DND-41 (cell line): Measurements from ENCODE around the gene OR1D5.

Experiments
- EZH2 ChIP-seq: IDR thresholded peaks from 3 replicates; pipeline ENCODE4 v1.6.1; 2012; ENCODE audit warnings: borderline replicate concordance, low read depth, mild to moderate bottlenecking, moderate library complexity, low read length, inconsistent platforms; ENCODE audit not compliant: severe bottlenecking
- TF ChIP-seq, protein P1 (sequence below): IDR thresholded peaks from 2 replicates; pipeline ENCODE4 v1.5.1; 2012; ENCODE audit warnings: borderline replicate concordance, low read length, moderate library complexity, mild to moderate bottlenecking; ENCODE audit not compliant: poor library complexity, severe bottlenecking; ENCODE audit errors: extremely low read depth

GRCh38 chr17:3020381-3020780, 43.0 kb downstream of the OR1D5 start:
- TF ChIP-seq, protein P1, sequence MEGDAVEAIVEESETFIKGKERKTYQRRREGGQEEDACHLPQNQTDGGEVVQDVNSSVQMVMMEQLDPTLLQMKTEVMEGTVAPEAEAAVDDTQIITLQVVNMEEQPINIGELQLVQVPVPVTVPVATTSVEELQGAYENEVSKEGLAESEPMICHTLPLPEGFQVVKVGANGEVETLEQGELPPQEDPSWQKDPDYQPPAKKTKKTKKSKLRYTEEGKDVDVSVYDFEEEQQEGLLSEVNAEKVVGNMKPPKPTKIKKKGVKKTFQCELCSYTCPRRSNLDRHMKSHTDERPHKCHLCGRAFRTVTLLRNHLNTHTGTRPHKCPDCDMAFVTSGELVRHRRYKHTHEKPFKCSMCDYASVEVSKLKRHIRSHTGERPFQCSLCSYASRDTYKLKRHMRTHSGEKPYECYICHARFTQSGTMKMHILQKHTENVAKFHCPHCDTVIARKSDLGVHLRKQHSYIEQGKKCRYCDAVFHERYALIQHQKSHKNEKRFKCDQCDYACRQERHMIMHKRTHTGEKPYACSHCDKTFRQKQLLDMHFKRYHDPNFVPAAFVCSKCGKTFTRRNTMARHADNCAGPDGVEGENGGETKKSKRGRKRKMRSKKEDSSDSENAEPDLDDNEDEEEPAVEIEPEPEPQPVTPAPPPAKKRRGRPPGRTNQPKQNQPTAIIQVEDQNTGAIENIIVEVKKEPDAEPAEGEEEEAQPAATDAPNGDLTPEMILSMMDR, result no peak
- TF ChIP-seq EZH2, result no peak
